ENCODE measurements around the gene SCGB1A1. TPM values are rescaled to one million over a fixed set of nuclear protein-coding genes. Genes with fewer than 3 reads are reported as not detected.
A peak's percentile ranks its signal among the peaks of the same experiment; 100 is the strongest.

The SCGB1A1 gene
- total and polyA plus RNA-seq, 2 of the 13 experiments (the other 11 are each of a cell fraction or from before 2014, with no cell fraction given): not detected

- TF ChIP-seq CREB1 (IDR thresholded peaks at IDR 0.05): peak; percentile 81
- no peak for TF ChIP-seq CREB1 (CRISPR knock-in tag; IDR thresholded peaks at IDR 0.05)
- TF ChIP-seq MAFF (IDR thresholded peaks at IDR 0.05; ENCODE audit: low read depth, low read length): peak; percentile 82
Observed at GRCh38 chr11:62452839-62453468, 34.1 kb downstream of the SCGB1A1 start (continued).

- BruUV-seq (replicated peaks): no TSS peak
- no peak for ATAC-seq
- Histone ChIP-seq H3K4me2 (ENCODE audit: low read depth, low read length) (no peak overlapping the region), H3K79me2 (ENCODE audit: insufficient read depth, low read length) (no peaks in the 10 kb centered on the region), H3K9me3 (ENCODE audit: low read length) (no peaks in the 10 kb centered on the region), H3K36me3 (replicated peaks in 1 of 2; ENCODE audit: control insufficient read depth in 1 of 2, insufficient read depth in 2 of 2, low read length in 2 of 2) (no peaks in the 10 kb centered on the region), H2AFZ (ENCODE audit: low read length) (no peak overlapping the region), H3K9ac (ENCODE audit: insufficient read depth, low read depth, low read length) (no peak overlapping the region), H3K4me1 (ENCODE audit: insufficient read depth, low read length) (peaks cover 45% of the 10 kb centered on the region), H4K20me1 (ENCODE audit: insufficient read depth, low read length) (no peaks in the 10 kb centered on the region), H3K4me3 (replicated peaks in 1 of 3; ENCODE audit: insufficient read depth in 1 of 3, low read depth in 2 of 3, low read length in 3 of 3) (no peak overlapping the region), H3K27ac (ENCODE audit: extremely low read length, insufficient read depth, low read length) (no peak overlapping the region), H3K27me3 (ENCODE audit: control insufficient read depth in 1 of 2, insufficient read depth in 2 of 2, low read length in 2 of 2) (no peaks in the 10 kb centered on the region)
- no peak for TF ChIP-seq SOX13 (IDR thresholded peaks at IDR 0.05)
- TF ChIP-seq SOX13 (CRISPR knock-in tag; conservative IDR thresholded peaks at IDR 0.05 in 1 of 2, IDR thresholded peaks at IDR 0.05 in 1 of 2): peak in 1 of 2 experiments; percentile 4; a peak in 1 of 4 replicates
- TF ChIP-seq LBX2 (CRISPR knock-in tag; IDR thresholded peaks at IDR 0.05; ENCODE audit: borderline replicate concordance): no peak
- TF ChIP-seq CCAR2 (optimal IDR thresholded peaks at IDR 0.05; ENCODE audit: low read depth, low read length): no peak
- no peak for TF ChIP-seq PCBP1 (IDR thresholded peaks at IDR 0.05; ENCODE audit: borderline replicate concordance, low read depth, low read length)
- TF ChIP-seq FOXP4 (CRISPR knock-in tag; IDR thresholded peaks at IDR 0.05): no peak
- TF ChIP-seq SUZ12 (IDR thresholded peaks at IDR 0.05; ENCODE audit: low read depth, low read length): no peak
- DNase-seq (ENCODE audit: low spot score): no peak
- in situ Hi-C loops (cut with HindIII; ENCODE audit: extremely low pct_ligation_motif_present, low pct_unique_long_range_greater_than_20kb) (no loop called here), intact Hi-C loops (cut with micrococcal nuclease; ENCODE audit: unreplicated experiment) (no loop called here)
- ChIA-PET CTCF (ENCODE audit: low intra/inter-chr PET ratio, low total read pairs) (no interaction called here), POLR2A (no interaction called here)
- WGBS (ENCODE audit: low lambda C conversion rate): 42% methylated on average over 3 of the region's 4 CpGs
- no peak for FAIRE-seq
Observed at GRCh38 chr11:62456630-62457029, 37.8 kb downstream of the SCGB1A1 start.
